ENCODE data around the gene CD99. TPM values are rescaled to one million over a fixed set of nuclear protein-coding genes. Genes with fewer than 3 reads are reported as not detected.

The CD99 gene
- total RNA-seq, 2 experiments from 2014 or later: 169 to 216 TPM

DNA sequence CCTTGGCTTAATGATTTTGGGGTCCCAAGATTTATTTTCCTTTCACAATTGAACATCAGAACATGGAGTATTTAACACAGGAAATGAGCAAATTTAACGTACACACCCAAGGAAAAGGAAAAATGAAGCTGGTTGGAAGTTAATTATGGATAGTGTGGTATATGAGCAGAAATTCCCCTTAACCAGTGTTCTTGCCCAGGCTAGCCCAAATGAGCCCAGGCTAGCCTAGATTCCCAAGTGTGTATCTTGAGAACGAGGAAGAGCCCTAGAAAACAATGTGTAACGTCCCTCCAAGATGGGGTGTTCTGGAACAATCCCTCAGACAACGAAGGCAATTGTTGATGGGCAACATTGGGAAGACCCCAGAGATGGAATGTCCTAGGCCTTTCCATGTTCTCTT lies 94.4 kb downstream of the CD99 start:
- Mint-ChIP-seq H3K9me3 (ENCODE audit: low read depth) (no peaks in the 10 kb centered on the region), H3K27me3 (no peaks in the 10 kb centered on the region), H3K36me3 (ENCODE audit: low read depth) (no peaks in the 10 kb centered on the region), H3K4me1 (peaks cover 10% of the 10 kb centered on the region), H3K27ac (no peak overlapping the region), H3K4me3 (no peak overlapping the region)
- intact Hi-C loops (cut with DNase I, micrococcal nuclease): no loop called here
- ChIA-PET POLR2A (no interaction called here), CTCF (interaction anchor here (0.6 kb wide), 1 partner anchor 27 kb away, joined by 3 read pairs; no protein-coding TSS in a partner anchor)
- no peak for ATAC-seq
- no peak for DNase-seq

DNA sequence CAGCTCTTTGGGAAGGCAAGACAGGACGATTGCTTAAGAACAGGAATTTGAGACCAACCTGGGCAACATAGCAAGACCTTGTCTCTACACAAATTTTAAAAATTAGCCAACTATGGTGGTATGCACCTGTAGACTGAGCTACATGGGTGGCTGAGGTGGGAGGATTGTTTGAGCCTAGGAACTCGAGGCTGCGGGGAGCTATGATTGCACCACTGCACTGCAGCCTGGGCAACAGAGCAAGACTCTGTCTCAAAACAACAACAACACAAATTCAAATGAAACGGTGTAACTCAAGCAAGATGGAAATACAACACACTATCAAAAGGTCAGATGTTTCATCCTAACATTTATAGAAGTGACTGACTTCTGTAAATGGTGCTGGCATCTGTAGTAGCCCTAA lies 97.9 kb downstream of the CD99 start:
- no peak for DNase-seq
- Mint-ChIP-seq H3K27me3 (no peaks in the 10 kb centered on the region), H3K36me3 (ENCODE audit: low read depth) (no peaks in the 10 kb centered on the region), H3K4me3 (no peak overlapping the region), H3K27ac (no peak overlapping the region), H3K9me3 (ENCODE audit: low read depth) (no peaks in the 10 kb centered on the region), H3K4me1 (no peaks in the 10 kb centered on the region)
- POLR2A ChIA-PET: no interaction called here
- CTCF ChIA-PET: no interaction called here
- intact Hi-C loops (cut with DNase I, micrococcal nuclease): no loop called here
- no peak for ATAC-seq

DNA sequence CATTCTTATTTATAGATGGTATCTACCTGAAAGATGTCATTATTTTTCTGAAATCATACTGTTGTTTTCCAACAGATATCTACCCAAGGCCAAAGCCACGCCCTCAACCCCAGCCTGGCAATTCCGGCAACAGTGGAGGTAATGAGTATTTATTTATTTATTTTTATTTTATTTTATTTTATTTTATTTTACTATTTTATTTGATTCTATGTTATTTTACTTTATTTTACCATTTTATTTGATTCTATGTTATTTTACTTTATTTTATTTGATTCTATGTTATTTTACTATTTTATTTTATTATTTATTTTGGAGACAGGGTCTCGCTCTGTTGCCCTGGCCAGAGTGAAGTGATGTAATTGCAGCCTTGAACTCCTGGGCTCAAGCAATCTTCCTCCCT lies 98.5 kb downstream of the CD99 start:
- no peaks in the 10 kb centered on the region for H3K36me3 Mint-ChIP-seq (ENCODE audit: low read depth)
- intact Hi-C loops (cut with DNase I, micrococcal nuclease): no loop called here
- ATAC-seq (no peak), DNase-seq (no peak)
- H3K4me1 Mint-ChIP-seq: no peaks in the 10 kb centered on the region
- ChIA-PET CTCF (no interaction called here), POLR2A (no interaction called here)
- H3K4me3 Mint-ChIP-seq: no peak overlapping the region
- no peaks in the 10 kb centered on the region for H3K27me3 Mint-ChIP-seq
- H3K9me3 Mint-ChIP-seq (ENCODE audit: low read depth): no peaks in the 10 kb centered on the region
- no peak overlapping the region for H3K27ac Mint-ChIP-seq

Other genes starting within 250 kb of the CD99 start
- 10 to 100 TPM; 13.8 to 17.7 TPM for gene DHRSX, start 190.3 kb upstream of the CD99 start, total RNA-seq
- gene ZBED1, start 190.3 kb upstream of the CD99 start, total RNA-seq: 10 to 100 TPM; 30.0 to 33.6 TPM
- not detected for gene XG, start 60.7 kb downstream of the CD99 start, total RNA-seq
- gene GYG2, start 137.6 kb downstream of the CD99 start, total RNA-seq: not detected
- gene ARSD, start 238.0 kb downstream of the CD99 start, total RNA-seq: 1 to 10 TPM in 1 of 2 experiments, under 1 TPM in 1; 0.95 to 1.6 TPM